GM12878 (cell line): Measurements from ENCODE around the gene APOM. TPM values are rescaled to one million over a fixed set of nuclear protein-coding genes. Genes with fewer than 3 reads are reported as not detected.

Experiments
- ATAC-seq: fragments of 200-7000 bp; cut with Tn5 transposase; 3 replicates; pipeline ENCODE4 v1.9.1; 2020; ENCODE audit warnings: mild to moderate bottlenecking, moderate library complexity
- BruUV-seq: library from RNA; stranded (reverse); fragments of 400-500 nt; replicated peaks from 2 replicates; lab custom pipeline; 2021; lab: Mats Ljungman, UMichigan
- CTCF ChIA-PET: fragments of 300-600 bp; sonication (Branson Sonifier 250); formaldehyde crosslinking; extraction: SDS; loops from one replicate; lab custom pipeline; 2021; ENCODE audit warnings: inconsistent platforms; lab: Yijun Ruan, JAX
- POLR2A ChIA-PET: fragments of 350-600 bp; formaldehyde crosslinking; extraction: SDS; loops from one replicate; lab custom pipeline; 2021; ENCODE audit warnings: inconsistent platforms; lab: Charles Lee
- RAD21 ChIA-PET: fragments of 300-600 bp; sonication (Branson Sonifier 250); formaldehyde crosslinking; loops from one replicate; lab custom pipeline; 2023; ENCODE audit warnings: antibody characterized with exemption; ENCODE audit not compliant: unreplicated experiment; lab: Charles Lee
- SMC1A ChIA-PET: fragments of 300-600 bp; sonication (Branson Sonifier 250); formaldehyde crosslinking; loops from one replicate; lab custom pipeline; 2023; ENCODE audit not compliant: unreplicated experiment, uncharacterized antibody; lab: Charles Lee
- DNase-seq: peaks from one replicate; pipeline ENCODE4 v3.0.0-alpha.2; 2011; ENCODE audit warnings: low read depth, low spot score
- FAIRE-seq: peaks from 3 replicates; lab custom pipeline; 2011; peaks lifted over from hg19 to GRCh38; lab: Jason Lieb, UNC
- H2AFZ ChIP-seq: 2 replicates; pipeline ENCODE4 v1.6.0; 2011; ENCODE audit warnings: low read depth, low read length, control low read depth; ENCODE audit not compliant: control insufficient read depth
- H3K27ac ChIP-seq: 2 replicates; pipeline ENCODE4 v1.5.1; 2011; ENCODE audit warnings: control low read depth; ENCODE audit not compliant: control insufficient read depth, insufficient read depth
- H3K27me3 ChIP-seq, 2 experiments: replicated peaks in 1 of 2; 2 replicates each; pipeline versions ENCODE4 v1.6.0 to v1.6.1; 2011; ENCODE audit warnings: low read length in 1 of 2; ENCODE audit not compliant: control insufficient read depth in 2 of 2, insufficient read depth in 2 of 2
- H3K36me3 ChIP-seq, 2 experiments: 2 replicates each; pipeline ENCODE4 v1.5.1; 2011; ENCODE audit warnings: low read length in 1 of 2; ENCODE audit not compliant: control insufficient read depth in 2 of 2, insufficient read depth in 2 of 2
- H3K4me1 ChIP-seq: 2 replicates; pipeline ENCODE4 v1.6.1; 2011; ENCODE audit warnings: mild to moderate bottlenecking, low read length, moderate library complexity, mixed read lengths; ENCODE audit not compliant: control insufficient read depth, insufficient read depth
- H3K4me2 ChIP-seq: 2 replicates; pipeline ENCODE4 v1.6.0; 2011; ENCODE audit warnings: control low read depth; ENCODE audit not compliant: control insufficient read depth, insufficient read depth
- H3K4me3 ChIP-seq: fragments of 200-600 bp; sonication (generic); 2 replicates; pipeline ENCODE4 v1.5.1; 2016
- H3K79me2 ChIP-seq: 2 replicates; pipeline ENCODE4 v1.6.0; 2011; ENCODE audit warnings: low read length; ENCODE audit not compliant: control insufficient read depth, insufficient read depth
- H3K9ac ChIP-seq: 2 replicates; pipeline ENCODE4 v1.8.0; 2011; ENCODE audit warnings: low read length, control low read depth, mixed read lengths; ENCODE audit not compliant: control insufficient read depth, insufficient read depth
- H3K9me3 ChIP-seq: replicated peaks from 3 replicates; pipeline ENCODE4 v1.5.1; 2011; ENCODE audit warnings: mild to moderate bottlenecking, low read length; ENCODE audit not compliant: control insufficient read depth, insufficient read depth
- H4K20me1 ChIP-seq: 2 replicates; pipeline ENCODE4 v1.6.0; 2011; ENCODE audit not compliant: control insufficient read depth, insufficient read depth
- CHD4 ChIP-seq: fragments of 200-600 bp; sonication (generic); IDR thresholded peaks from 2 replicates; pipeline ENCODE4 v1.6.1; 2016; ENCODE audit warnings: mild to moderate bottlenecking
- NR2F1 ChIP-seq: fragments of 450-650 bp; conservative IDR thresholded peaks from 2 replicates; pipeline ENCODE4 v1.6.1; 2017; ENCODE audit warnings: mild to moderate bottlenecking
- WGBS: methylation state at CpG from one replicate; pipeline ENCODE4 v1.1.6; 2016; ENCODE audit warnings: low lambda C conversion rate; ENCODE audit not compliant: insufficient replicate concordance, insufficient coverage; ENCODE audit errors: missing lambda C conversion rate; 5-methylcytosine and 5-hydroxymethylcytosine counted together
- in situ Hi-C: fragments of 300-500 bp; cut with MboI; formaldehyde crosslinking; loops from 9 replicates; pipeline ENCODE4 v1.14.3; 2018; ENCODE audit warnings: mixed read lengths
- intact Hi-C: fragments of 100-400 bp; cut with micrococcal nuclease; formaldehyde crosslinking; loops from one replicate; pipeline ENCODE4 v1.14.2; 2022; ENCODE audit not compliant: unreplicated experiment
- polyA plus RNA-seq, 11 experiments: library from polyadenylated mRNA; depleted of rRNA in 4 of 11; unstranded in 6 of 11; stranded (reverse) in 5 of 11; fragments of >200 nt; fragmentation: Nextera tagmentation in 4 of 11; fragmentation: Illumina TruSeq in 1 of 11; extraction: Ambion mirVana in 4 of 11; extraction: Trizol in 1 of 11; gene quantifications; 1 replicate in 1 of 11; 2 replicates in 10 of 11; pipeline versions ENCODE4 v1.2.1 to v1.2.3, GENCODE V29; 2011 to 2016; ENCODE audit warnings: inconsistent platforms in 2 of 11, missing spikeins in 2 of 11, low read depth in 1 of 11
- total RNA-seq, 4 experiments: library from RNA; depleted of rRNA in 3 of 4; stranded (reverse); fragments of >200 nt in 3 of 4; fragmentation: Illumina TruSeq in 1 of 4; extraction: Trizol in 1 of 4; gene quantifications; 2 replicates each; pipeline versions ENCODE4 v1.2.1 to v1.2.3, GENCODE V29; 2013 to 2021

APOM gene
- total and polyA plus RNA-seq, 10 of the 15 experiments (the other 5 are each of a cell fraction or from before 2014, with no cell fraction given), result 4.0 to 14.1 (median 7.1) TPM

DNA sequence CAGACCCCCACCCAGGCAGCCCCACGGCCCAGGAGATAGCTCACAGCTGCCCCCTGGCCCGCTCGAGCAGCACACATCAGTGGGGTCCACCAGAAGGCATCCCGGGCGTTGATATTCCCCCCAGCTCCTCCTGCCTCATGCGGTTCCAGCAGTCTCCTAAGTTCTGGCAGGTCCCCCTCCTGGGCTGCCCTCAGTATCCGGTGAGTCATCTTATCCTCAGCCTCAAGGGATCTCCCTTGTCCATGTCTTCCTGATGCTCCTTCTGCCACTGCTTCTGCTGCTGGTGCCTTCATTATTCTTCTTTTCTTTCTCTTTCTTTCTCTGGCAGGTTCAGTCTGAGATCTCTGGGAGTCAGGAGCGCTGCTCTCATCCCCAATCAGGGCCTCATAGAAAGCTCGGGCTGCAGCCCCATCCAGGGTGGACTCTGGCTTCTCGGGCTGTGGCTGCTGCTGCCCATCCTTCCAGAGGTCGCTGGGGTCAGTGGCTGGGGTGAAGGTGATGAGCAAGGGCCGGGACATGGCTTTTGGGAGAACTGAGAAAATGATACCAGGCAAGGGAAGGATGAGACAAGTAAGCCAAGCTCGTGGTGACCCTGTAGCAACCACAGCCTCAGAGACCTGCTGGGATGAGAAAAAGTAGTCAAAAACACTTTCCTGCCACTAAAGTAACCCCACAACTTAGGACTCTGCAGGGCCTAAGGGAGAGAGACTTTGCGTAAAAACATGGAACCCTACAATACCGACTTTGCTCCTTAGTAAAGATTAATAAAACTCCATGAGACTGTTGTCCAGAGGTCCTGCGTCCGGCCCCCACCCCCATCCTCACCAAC, 8.5 kb downstream of the APOM start:
- peak overlapping the region; percentile 78 for H3K4me2 ChIP-seq
- WGBS, result 29% methylated on average over 17 of the region's 17 CpGs
- intact Hi-C loops (no loop called here), in situ Hi-C loops (no loop called here)
- H3K9ac ChIP-seq, result peak overlapping the region; percentile 89
- TSS peak; percentile 72 for BruUV-seq
- DNase-seq (no peak), FAIRE-seq (no peak), ATAC-seq (no peak)
- H3K79me2 ChIP-seq, result peaks cover 65% of the 10 kb centered on the region
- H3K4me3 ChIP-seq, result peak overlapping the region; percentile 93
- POLR2A ChIA-PET, result interaction anchor here (0.6 to 5.9 kb wide), 19 partner anchors 11 to 295 kb away, joined by 3 to 107 read pairs (median 4); partner anchors contain the start of genes ABHD16A, APOM, BAG6 and DDX39B
- CTCF ChIA-PET, result interaction anchor here (0.6 to 2.3 kb wide), 8 partner anchors 10 to 74 kb away, joined by 3 to 15 read pairs (median 4); partner anchors contain the start of genes BAG6 and LY6G5C
- RAD21 ChIA-PET, result interaction anchor here (0.6 to 1.6 kb wide), 9 partner anchors 10 to 653 kb away, joined by 3 to 8 read pairs (median 4); partner anchors contain the start of genes AIF1, BAG6, NCR3 and TNF
- H4K20me1 ChIP-seq, result no peaks in the 10 kb centered on the region
- no peaks in the 10 kb centered on the region for H3K27me3 ChIP-seq
- H3K4me1 ChIP-seq, result peaks cover 39% of the 10 kb centered on the region
- no peaks in the 10 kb centered on the region; the same call in 2 of the 3 replicates for H3K9me3 ChIP-seq
- SMC1A ChIA-PET, result interaction anchor here (0.7 to 2.6 kb wide), 7 partner anchors 11 to 113 kb away, joined by 3 to 31 read pairs (median 3); partner anchors contain the start of genes APOM, BAG6 and CLIC1
- H3K27ac ChIP-seq, result peak overlapping the region; percentile 94
- H2AFZ ChIP-seq, result peak overlapping the region; percentile 6; the same call in 1 of the 2 replicates
- peak; percentile 46; the same call in 1 of the 2 replicates for TF ChIP-seq NR2F1
- TF ChIP-seq CHD4, result no peak
- TF ChIP-seq, all 136 proteins: peak for 1
- peaks cover 6 to 26% of the 10 kb centered on the region in 2 experiments for H3K36me3 ChIP-seq
